Prostate gland (tissue), 2 donors: ENCODE results near the gene STX12.

Experiments
- CTCF ChIP-seq, 4 experiments: fragments of 200-600 bp in 2 of 4; fragments of 450-650 bp in 2 of 4; sonication (generic) in 2 of 4; IDR thresholded peaks; 1 replicate in 3 of 4; 2 replicates in 1 of 4; pipeline ENCODE4 v1.5.1; 2016 to 2019; ENCODE audit warnings: antibody characterized with exemption in 4 of 4, mild to moderate bottlenecking in 2 of 4, moderate library complexity in 2 of 4
- POLR2AphosphoS5 ChIP-seq: sonication (generic); formaldehyde crosslinking; IDR thresholded peaks from one replicate; pipeline ENCODE4 v1.6.1; 2017; ENCODE audit warnings: antibody characterized with exemption

- TF ChIP-seq POLR2AphosphoS5 (no peak), CTCF (IDR thresholded peaks at IDR 0.05) (no peak)
Measured at GRCh38 chr1:27782950-27783349, 9.9 kb downstream of the STX12 start.
